ENCODE data around the gene PLXNA2. TPM values are rescaled to one million over a fixed set of nuclear protein-coding genes. Genes with fewer than 3 reads are reported as not detected.

The PLXNA2 gene
- total RNA-seq, 2 donors from 2014 or later, result 44.5 to 51.6 TPM

DNA sequence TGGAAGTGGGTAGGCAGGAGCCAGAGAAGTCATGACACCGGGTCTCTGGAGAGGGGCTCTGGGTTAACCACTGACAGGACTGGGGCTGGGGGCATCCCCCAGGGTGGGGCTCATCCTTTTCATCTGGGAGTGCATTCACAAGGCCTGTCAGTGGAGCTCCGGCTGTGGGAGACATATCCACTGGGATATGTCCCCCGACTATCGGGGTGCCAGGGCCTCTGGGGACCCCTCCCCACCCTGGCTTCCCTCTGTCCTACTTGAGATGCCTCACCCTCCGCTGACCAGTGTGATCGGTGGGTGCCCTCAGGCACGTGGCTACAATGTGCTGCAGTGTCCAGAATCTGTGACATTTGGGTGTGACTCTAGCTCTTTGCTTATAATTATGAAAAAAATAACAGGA lies 240.9 kb downstream of the PLXNA2 start:
- no peaks in the 10 kb centered on the region for H3K27me3 ChIP-seq
- no peak for ATAC-seq
- TF ChIP-seq, protein P1, sequence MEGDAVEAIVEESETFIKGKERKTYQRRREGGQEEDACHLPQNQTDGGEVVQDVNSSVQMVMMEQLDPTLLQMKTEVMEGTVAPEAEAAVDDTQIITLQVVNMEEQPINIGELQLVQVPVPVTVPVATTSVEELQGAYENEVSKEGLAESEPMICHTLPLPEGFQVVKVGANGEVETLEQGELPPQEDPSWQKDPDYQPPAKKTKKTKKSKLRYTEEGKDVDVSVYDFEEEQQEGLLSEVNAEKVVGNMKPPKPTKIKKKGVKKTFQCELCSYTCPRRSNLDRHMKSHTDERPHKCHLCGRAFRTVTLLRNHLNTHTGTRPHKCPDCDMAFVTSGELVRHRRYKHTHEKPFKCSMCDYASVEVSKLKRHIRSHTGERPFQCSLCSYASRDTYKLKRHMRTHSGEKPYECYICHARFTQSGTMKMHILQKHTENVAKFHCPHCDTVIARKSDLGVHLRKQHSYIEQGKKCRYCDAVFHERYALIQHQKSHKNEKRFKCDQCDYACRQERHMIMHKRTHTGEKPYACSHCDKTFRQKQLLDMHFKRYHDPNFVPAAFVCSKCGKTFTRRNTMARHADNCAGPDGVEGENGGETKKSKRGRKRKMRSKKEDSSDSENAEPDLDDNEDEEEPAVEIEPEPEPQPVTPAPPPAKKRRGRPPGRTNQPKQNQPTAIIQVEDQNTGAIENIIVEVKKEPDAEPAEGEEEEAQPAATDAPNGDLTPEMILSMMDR (IDR thresholded peaks at IDR 0.05), result no peak
- no peak for TF ChIP-seq POLR2A (IDR thresholded peaks at IDR 0.05)
- no peaks in the 10 kb centered on the region for H3K36me3 ChIP-seq (replicated peaks in 1 of 2; ENCODE audit: insufficient read depth in 1 of 2, low read depth in 2 of 2)
- no peaks in the 10 kb centered on the region for H3K9me3 ChIP-seq
- H3K4me1 ChIP-seq, result no peaks in the 10 kb centered on the region
- no peak overlapping the region for H3K4me3 ChIP-seq
- no peak for DNase-seq
- no peak overlapping the region for H3K27ac ChIP-seq
- 87 to 95% methylated on average over 6 to 7 of the region's 7 CpGs for whole genome bisulfite sequencing, 2 donors
- intact Hi-C loops (cut with DNase I), result no loop called here

DNA sequence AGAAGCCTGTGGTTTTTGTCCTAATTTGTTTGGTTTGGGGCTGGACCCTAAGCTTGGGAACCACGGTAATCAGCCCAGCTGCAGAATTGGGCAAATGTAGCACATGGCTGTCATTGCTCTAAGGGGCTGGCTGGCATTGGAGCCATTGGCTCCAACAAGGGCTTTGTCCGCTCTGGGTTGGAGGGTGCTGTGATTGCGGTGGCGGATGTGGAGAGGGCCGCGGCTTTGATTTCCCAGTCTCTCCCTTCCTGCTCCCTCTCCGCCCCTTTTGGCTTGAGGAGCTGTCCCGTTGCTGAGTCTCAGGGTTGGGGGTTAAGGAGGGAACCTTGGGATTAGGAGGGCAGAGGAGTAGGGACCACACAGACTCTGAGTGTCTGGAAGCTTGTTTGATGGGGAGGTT lies 241.5 kb downstream of the PLXNA2 start:
- Histone ChIP-seq H3K36me3 (replicated peaks in 1 of 2; ENCODE audit: insufficient read depth in 1 of 2, low read depth in 2 of 2) (no peaks in the 10 kb centered on the region), H3K9me3 (no peaks in the 10 kb centered on the region), H3K4me1 (peaks cover 1% of the 10 kb centered on the region), H3K27me3 (no peaks in the 10 kb centered on the region), H3K27ac (no peak overlapping the region), H3K4me3 (no peak overlapping the region)
- 79 to 86% methylated on average over 8 of the region's 8 CpGs for WGBS, 2 donors
- DNase-seq (no peak), ATAC-seq (no peak)
- TF ChIP-seq POLR2A (IDR thresholded peaks at IDR 0.05), result no peak
- TF ChIP-seq, protein P1 (IDR thresholded peaks at IDR 0.05), result no peak
- intact Hi-C loops (cut with DNase I), result no loop called here

DNA sequence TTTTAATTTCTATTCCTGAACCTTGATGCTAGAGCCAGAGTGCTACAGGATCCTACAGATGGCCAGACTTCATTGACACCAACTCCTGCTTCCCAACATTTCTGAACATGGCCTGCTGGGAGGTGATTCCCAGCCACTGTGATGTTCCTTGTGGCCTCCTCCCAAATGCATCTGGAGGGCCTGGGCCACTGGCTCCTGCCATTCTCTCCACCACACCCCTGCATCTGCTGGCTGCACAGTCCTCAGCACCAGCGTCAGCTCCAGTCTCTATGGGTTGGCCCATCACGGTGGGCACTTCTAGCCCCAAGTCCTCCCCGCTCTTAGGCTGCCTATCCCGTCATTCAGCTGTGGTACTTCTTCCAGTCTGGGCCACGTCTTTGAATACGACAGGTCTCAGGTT lies 242.1 kb downstream of the PLXNA2 start:
- peaks cover 4% of the 10 kb centered on the region for H3K4me1 ChIP-seq
- TF ChIP-seq, protein P1 (IDR thresholded peaks at IDR 0.05), result no peak
- TF ChIP-seq POLR2A (IDR thresholded peaks at IDR 0.05), result no peak
- no peak for DNase-seq

DNA sequence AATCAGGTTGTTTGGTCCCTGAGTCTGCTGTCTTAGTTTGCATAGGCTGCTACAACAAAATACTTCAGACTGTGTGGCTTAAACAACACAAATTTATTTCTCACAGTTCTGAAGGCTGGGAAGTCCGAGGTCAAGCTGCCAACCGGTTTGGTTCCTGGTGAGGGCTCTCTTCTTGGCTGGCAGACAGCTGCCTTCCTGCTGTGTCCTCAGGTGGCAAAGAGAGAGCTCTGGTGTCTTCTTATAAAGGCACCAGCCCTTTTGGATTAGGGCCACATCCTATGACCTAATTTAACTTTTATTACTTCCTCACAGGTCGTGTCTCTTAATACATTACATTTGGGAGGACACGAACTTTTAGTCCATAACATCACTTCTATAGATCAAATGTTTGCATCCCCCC lies 243.7 kb downstream of the PLXNA2 start:
- no peaks in the 10 kb centered on the region for H3K9me3 ChIP-seq
- peaks cover 4% of the 10 kb centered on the region for H3K4me1 ChIP-seq
- no peak overlapping the region for H3K27ac ChIP-seq
- ATAC-seq, result no peak
- H3K4me3 ChIP-seq, result no peak overlapping the region
- H3K27me3 ChIP-seq, result no peaks in the 10 kb centered on the region
- intact Hi-C loops (cut with DNase I), result no loop called here
- H3K36me3 ChIP-seq (replicated peaks in 1 of 2; ENCODE audit: insufficient read depth in 1 of 2, low read depth in 2 of 2), result no peaks in the 10 kb centered on the region
- DNase-seq, result no peak
- no peak for TF ChIP-seq POLR2A (IDR thresholded peaks at IDR 0.05)
- TF ChIP-seq, protein P1 (IDR thresholded peaks at IDR 0.05), result no peak
- WGBS, 2 donors, result 69 to 71% methylated on average over 4 of the region's 4 CpGs

More for the DNA sequence above, 242.1 kb downstream of the PLXNA2 start:
- intact Hi-C loops (cut with DNase I), result no loop called here
- H3K9me3 ChIP-seq, result no peaks in the 10 kb centered on the region
- H3K36me3 ChIP-seq (replicated peaks in 1 of 2; ENCODE audit: insufficient read depth in 1 of 2, low read depth in 2 of 2), result no peaks in the 10 kb centered on the region
- no peak overlapping the region for H3K27ac ChIP-seq
- no peak for ATAC-seq
- no peak overlapping the region for H3K4me3 ChIP-seq
- WGBS, 2 donors, result 93 to 94% methylated on average over 6 of the region's 6 CpGs
- H3K27me3 ChIP-seq, result no peaks in the 10 kb centered on the region

DNA sequence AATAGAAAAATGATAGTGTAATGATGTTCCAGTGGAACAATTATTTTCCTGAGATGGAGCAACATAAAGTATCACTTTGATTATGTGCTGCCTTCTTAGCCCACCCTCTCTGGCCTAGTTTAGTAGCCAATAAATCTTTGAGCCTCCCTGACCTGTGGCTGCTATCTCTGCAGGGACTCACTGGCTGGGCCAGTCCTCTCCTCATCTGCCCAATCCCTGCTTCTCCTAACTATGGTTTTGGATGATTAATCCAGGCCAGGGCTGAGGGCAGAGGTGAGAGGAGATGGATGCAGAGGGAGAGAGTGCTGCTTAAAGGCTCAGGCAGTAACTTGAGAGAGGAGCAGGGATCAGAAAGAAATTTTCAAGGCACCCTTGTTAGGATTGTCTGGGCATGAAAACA lies 244.2 kb downstream of the PLXNA2 start:
- intact Hi-C loops (cut with DNase I), result no loop called here
- H3K27ac ChIP-seq, result no peak overlapping the region
- H3K9me3 ChIP-seq, result no peaks in the 10 kb centered on the region
- peaks cover 4% of the 10 kb centered on the region for H3K4me1 ChIP-seq
- ATAC-seq, result no peak
- no peak for DNase-seq
- H3K4me3 ChIP-seq, result no peak overlapping the region
- no peaks in the 10 kb centered on the region for H3K27me3 ChIP-seq
- H3K36me3 ChIP-seq (replicated peaks in 1 of 2; ENCODE audit: insufficient read depth in 1 of 2, low read depth in 2 of 2), result no peaks in the 10 kb centered on the region
- TF ChIP-seq, protein P1 (IDR thresholded peaks at IDR 0.05), result no peak
- no peak for TF ChIP-seq POLR2A (IDR thresholded peaks at IDR 0.05)

Data from body of pancreas (tissue), 4 donors.